Muscle of leg (tissue), 11 donors: Measurements from ENCODE around the gene TWIST2. TPM values are rescaled to one million over a fixed set of nuclear protein-coding genes. Genes with fewer than 3 reads are reported as not detected.

Source experiments
- DNase-seq: peaks from one replicate; pipeline ENCODE4 v3.0.0; 2013
- H3K27ac ChIP-seq: one replicate; pipeline ENCODE4 v1.5.1; 2013; ENCODE audit warnings: mild to moderate bottlenecking, low read length, control low read depth
- H3K27me3 ChIP-seq: one replicate; pipeline ENCODE4 v1.6.1; 2013; ENCODE audit warnings: low read length; ENCODE audit not compliant: control insufficient read depth, insufficient read depth
- H3K36me3 ChIP-seq: one replicate; pipeline ENCODE4 v1.6.1; 2013; ENCODE audit warnings: low read length; ENCODE audit not compliant: control insufficient read depth, insufficient read depth
- H3K4me1 ChIP-seq: one replicate; pipeline ENCODE4 v1.6.1; 2013; ENCODE audit warnings: low read length; ENCODE audit not compliant: control insufficient read depth, insufficient read depth
- H3K4me3 ChIP-seq: one replicate; pipeline ENCODE4 v1.5.1; 2013; ENCODE audit warnings: low read length, control low read depth
- H3K9me3 ChIP-seq: replicated peaks from 2 replicates; pipeline ENCODE4 v1.6.1; 2013; ENCODE audit warnings: low read depth, low read length; ENCODE audit not compliant: control insufficient read depth
- WGBS: methylation state at CpG from one replicate; pipeline ENCODE4 v1.1.5; 2013; ENCODE audit warnings: missing lambda C conversion rate; ENCODE audit not compliant: insufficient coverage; 5-methylcytosine and 5-hydroxymethylcytosine counted together
- polyA plus RNA-seq, 8 donors: library from polyadenylated mRNA; unstranded; fragments of 120-200 nt; gene quantifications; one replicate each; pipeline versions ENCODE4 v1.2.1 to v1.2.3, GENCODE V29; 2013; ENCODE audit warnings: inconsistent platforms in 1 of 8, low replicate concordance in 1 of 8; ENCODE audit not compliant: insufficient read length in 8 of 8, insufficient read depth in 1 of 8
- total RNA-seq: library from RNA; stranded (reverse); fragments of 120-200 nt; gene quantifications from one replicate; pipeline ENCODE4 v1.2.4, GENCODE V29; 2013

TWIST2 gene
- total and polyA plus RNA-seq, 9 donors, result 2.9 to 43.7 (median 6.6) TPM

GRCh38 chr2:238854699-238855229 is 6.9 kb downstream of the TWIST2 start:
- Histone ChIP-seq H3K4me3 (no peak overlapping the region), H3K9me3 (no peaks in the 10 kb centered on the region), H3K27me3 (peaks cover 45% of the 10 kb centered on the region), H3K27ac (no peak overlapping the region), H3K36me3 (no peaks in the 10 kb centered on the region), H3K4me1 (no peaks in the 10 kb centered on the region)
- WGBS, result 81% methylated on average over 15 of the region's 18 CpGs
- no peak for DNase-seq

- Histone ChIP-seq H3K27ac (no peak overlapping the region), H3K4me1 (no peaks in the 10 kb centered on the region), H3K4me3 (no peak overlapping the region), H3K36me3 (no peaks in the 10 kb centered on the region), H3K27me3 (peaks cover 43% of the 10 kb centered on the region), H3K9me3 (no peaks in the 10 kb centered on the region)
- DNase-seq, result no peak
- WGBS, result no CpG with 5 or more reads among the region's 9 CpGs
Measured at GRCh38 chr2:238855299-238855698, 7.4 kb downstream of the TWIST2 start.

- no peaks in the 10 kb centered on the region for H3K9me3 ChIP-seq
- no peak overlapping the region for H3K4me3 ChIP-seq
- H3K36me3 ChIP-seq, result no peaks in the 10 kb centered on the region
- peaks cover 44% of the 10 kb centered on the region for H3K27me3 ChIP-seq
- peaks cover 3% of the 10 kb centered on the region for H3K4me1 ChIP-seq
- WGBS, result 69% methylated on average over 3 of the region's 12 CpGs
- DNase-seq, result no peak
- no peak overlapping the region for H3K27ac ChIP-seq
Measured at GRCh38 chr2:238855891-238856580, 8.2 kb downstream of the TWIST2 start.

- 73% methylated on average over 13 of the region's 16 CpGs for WGBS
- DNase-seq, result no peak
- H3K27me3 ChIP-seq, result peaks cover 40% of the 10 kb centered on the region
Measured at GRCh38 chr2:238856713-238857567, 9.1 kb downstream of the TWIST2 start.

GRCh38 chr2:238857959-238858358 is 10.1 kb downstream of the TWIST2 start:
- Histone ChIP-seq H3K4me3 (no peak overlapping the region), H3K36me3 (no peaks in the 10 kb centered on the region), H3K27me3 (peaks cover 37% of the 10 kb centered on the region), H3K27ac (no peak overlapping the region), H3K9me3 (no peaks in the 10 kb centered on the region), H3K4me1 (peaks cover 10% of the 10 kb centered on the region)
- WGBS, result no CpG with 5 or more reads among the region's 4 CpGs
- no peak for DNase-seq

More at GRCh38 chr2:238856713-238857567, 9.1 kb downstream of the TWIST2 start:
- H3K4me3 ChIP-seq, result no peak overlapping the region
- no peaks in the 10 kb centered on the region for H3K9me3 ChIP-seq
- no peak overlapping the region for H3K27ac ChIP-seq
- H3K4me1 ChIP-seq, result peaks cover 10% of the 10 kb centered on the region
- H3K36me3 ChIP-seq, result no peaks in the 10 kb centered on the region

GRCh38 chr2:238859636-238860347 is 11.9 kb downstream of the TWIST2 start:
- 84% methylated on average over 13 of the region's 14 CpGs for WGBS
- H3K4me1 ChIP-seq, result peaks cover 25% of the 10 kb centered on the region
- H3K27me3 ChIP-seq, result peaks cover 28% of the 10 kb centered on the region
- H3K4me3 ChIP-seq, result no peak overlapping the region
- H3K36me3 ChIP-seq, result no peaks in the 10 kb centered on the region
- H3K9me3 ChIP-seq, result no peaks in the 10 kb centered on the region
- H3K27ac ChIP-seq, result no peak overlapping the region
- no peak for DNase-seq

GRCh38 chr2:238861013-238861730 is 13.3 kb downstream of the TWIST2 start:
- H3K27me3 ChIP-seq, result peaks cover 20% of the 10 kb centered on the region
- WGBS, result 48% methylated on average over 16 of the region's 21 CpGs
- no peak overlapping the region for H3K4me3 ChIP-seq
- H3K36me3 ChIP-seq, result no peaks in the 10 kb centered on the region
- H3K9me3 ChIP-seq, result no peaks in the 10 kb centered on the region
- DNase-seq, result peak; percentile 55
- H3K4me1 ChIP-seq, result peaks cover 29% of the 10 kb centered on the region
- no peak overlapping the region for H3K27ac ChIP-seq

GRCh38 chr2:238861766-238862315 is 14.0 kb downstream of the TWIST2 start:
- Histone ChIP-seq H3K9me3 (no peaks in the 10 kb centered on the region), H3K27ac (no peak overlapping the region), H3K4me3 (no peak overlapping the region), H3K27me3 (peaks cover 16% of the 10 kb centered on the region), H3K36me3 (no peaks in the 10 kb centered on the region), H3K4me1 (peaks cover 30% of the 10 kb centered on the region)
- WGBS, result 77% methylated on average over 4 of the region's 10 CpGs
- DNase-seq, result no peak

- 86% methylated on average over 2 of the region's 5 CpGs for WGBS
- H3K27ac ChIP-seq, result no peak overlapping the region
- no peaks in the 10 kb centered on the region for H3K9me3 ChIP-seq
Measured at GRCh38 chr2:238862701-238863100, 14.8 kb downstream of the TWIST2 start.

More at GRCh38 chr2:238862701-238863100, 14.8 kb downstream of the TWIST2 start:
- no peaks in the 10 kb centered on the region for H3K36me3 ChIP-seq
- H3K4me3 ChIP-seq, result no peak overlapping the region
- no peak for DNase-seq
- peaks cover 32% of the 10 kb centered on the region for H3K4me1 ChIP-seq
- peaks cover 11% of the 10 kb centered on the region for H3K27me3 ChIP-seq
